Activated T-helper 2 cell treated with anti-CD3 and anti-CD28 coated beads, Interferon-gamma antibody, Interleukin-2, Interleukin-4, amounts not matched to agents 10 μg/mL and 5 μg/mL and 100 μg/mL, durations not matched to agents 14 hours and 24 hours and 36 hours (primary cell): ENCODE results near the gene OR56B4. TPM values are rescaled to one million over a fixed set of nuclear protein-coding genes. Genes with fewer than 3 reads are reported as not detected.

Experiments used
- DNase-seq: peaks from one replicate; pipeline ENCODE4 v3.0.0; 2021; ENCODE audit warnings: low spot score
- H3K27ac Mint-ChIP-seq: one replicate; pipeline ENCODE4 v1.8.0; 2021; ENCODE audit warnings: mixed read lengths
- H3K27me3 Mint-ChIP-seq: one replicate; pipeline ENCODE4 v1.8.0; 2021; ENCODE audit warnings: low read depth, mixed read lengths
- H3K36me3 Mint-ChIP-seq: one replicate; pipeline ENCODE4 v1.8.0; 2021; ENCODE audit warnings: low read depth, mixed read lengths
- H3K4me1 Mint-ChIP-seq: one replicate; pipeline ENCODE4 v1.8.0; 2021; ENCODE audit warnings: low read depth, mixed read lengths
- H3K4me3 Mint-ChIP-seq: one replicate; pipeline ENCODE4 v1.8.0; 2021; ENCODE audit warnings: low read depth, mild to moderate bottlenecking, moderate library complexity, mixed read lengths
- H3K9me3 Mint-ChIP-seq: one replicate; pipeline ENCODE4 v1.8.0; 2021; ENCODE audit warnings: mixed read lengths
- intact Hi-C: fragments of 100-400 bp; cut with micrococcal nuclease; formaldehyde crosslinking; loops from one replicate; pipeline ENCODE4 v1.15.1; 2023
- total RNA-seq: library from RNA; stranded (reverse); gene quantifications from 2 replicates; pipeline ENCODE4 v1.2.3, GENCODE V29; 2022

The OR56B4 gene
- total RNA-seq, 1 donor from 2014 or later, result not detected

- H3K4me3 Mint-ChIP-seq, result no peak overlapping the region
- no peaks in the 10 kb centered on the region for H3K9me3 Mint-ChIP-seq
- H3K36me3 Mint-ChIP-seq, result no peaks in the 10 kb centered on the region
- H3K4me1 Mint-ChIP-seq, result no peaks in the 10 kb centered on the region
- intact Hi-C loops, result no loop called here
- no peak for DNase-seq
- H3K27ac Mint-ChIP-seq, result no peak overlapping the region
- H3K27me3 Mint-ChIP-seq, result no peaks in the 10 kb centered on the region
Measured at GRCh38 chr11:6156628-6157359, 49.3 kb downstream of the OR56B4 start.

Other genes starting within 250 kb of the OR56B4 start
- not detected in 2 replicates for gene OR52E8, start 250.0 kb upstream of the OR56B4 start, total RNA-seq
- not detected in 2 replicates for gene OR52E4, start 227.1 kb upstream of the OR56B4 start, total RNA-seq
- not detected in 2 replicates for gene OR52E5, start 214.5 kb upstream of the OR56B4 start, total RNA-seq
- gene OR56A3, start 165.4 kb upstream of the OR56B4 start, total RNA-seq, result not detected in 2 replicates
- not detected in 2 replicates for gene OR56A5, start 139.2 kb upstream of the OR56B4 start, total RNA-seq
- not detected in 2 replicates for gene OR52L1, start 120.7 kb upstream of the OR56B4 start, total RNA-seq
- gene OR56A4, start 100.7 kb upstream of the OR56B4 start, total RNA-seq, result not detected in 2 replicates
- not detected in 2 replicates for gene OR56A1, start 76.9 kb upstream of the OR56B4 start, total RNA-seq
- gene OR52B2, start 62.6 kb downstream of the OR56B4 start, total RNA-seq, result not detected in 2 replicates
- gene OR52W1, start 91.5 kb downstream of the OR56B4 start, total RNA-seq, result not detected in 2 replicates
- gene C11orf42, start 97.9 kb downstream of the OR56B4 start, total RNA-seq, result not detected in 2 replicates
- 17.6 and 17.9 TPM in 2 replicates for gene FHIP1B, start 127.0 kb downstream of the OR56B4 start, total RNA-seq
- not detected in 2 replicates for gene CNGA4, start 131.4 kb downstream of the OR56B4 start, total RNA-seq
- gene CCKBR, start 152.2 kb downstream of the OR56B4 start, total RNA-seq, result not detected in 2 replicates
- gene CAVIN3, start 212.8 kb downstream of the OR56B4 start, total RNA-seq, result 83.1 and 84.3 TPM in 2 replicates